ENCODE measurements around the gene SPACA7.

SPACA7 gene

DNA sequence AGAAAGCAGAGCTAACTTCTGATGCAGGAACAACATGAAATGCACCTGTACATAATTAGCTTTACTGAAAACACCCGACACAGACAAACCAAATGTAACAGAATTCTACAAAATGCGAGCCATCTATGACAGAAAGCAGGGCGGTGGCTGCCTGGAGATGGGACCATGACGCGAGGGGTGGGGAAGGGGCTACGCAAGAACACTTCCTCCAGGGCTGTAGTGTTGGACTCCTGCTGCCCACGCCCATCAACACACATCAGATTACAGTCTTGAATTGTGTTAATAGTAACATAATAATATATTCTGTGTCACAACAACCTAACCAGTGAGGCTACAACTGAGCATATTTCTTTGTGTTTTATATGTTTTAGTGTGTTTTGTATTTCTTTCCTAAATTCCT, 103.2 kb downstream of the SPACA7 start:
- Histone ChIP-seq H3K4me3 (replicated peaks; ENCODE audit: insufficient read depth, low read length) (no peak overlapping the region), H3K27me3 (ENCODE audit: insufficient read depth, poor library complexity, severe bottlenecking) (no peaks in the 10 kb centered on the region), H3K27ac (replicated peaks) (no peak overlapping the region)
- TF ChIP-seq, protein P1, sequence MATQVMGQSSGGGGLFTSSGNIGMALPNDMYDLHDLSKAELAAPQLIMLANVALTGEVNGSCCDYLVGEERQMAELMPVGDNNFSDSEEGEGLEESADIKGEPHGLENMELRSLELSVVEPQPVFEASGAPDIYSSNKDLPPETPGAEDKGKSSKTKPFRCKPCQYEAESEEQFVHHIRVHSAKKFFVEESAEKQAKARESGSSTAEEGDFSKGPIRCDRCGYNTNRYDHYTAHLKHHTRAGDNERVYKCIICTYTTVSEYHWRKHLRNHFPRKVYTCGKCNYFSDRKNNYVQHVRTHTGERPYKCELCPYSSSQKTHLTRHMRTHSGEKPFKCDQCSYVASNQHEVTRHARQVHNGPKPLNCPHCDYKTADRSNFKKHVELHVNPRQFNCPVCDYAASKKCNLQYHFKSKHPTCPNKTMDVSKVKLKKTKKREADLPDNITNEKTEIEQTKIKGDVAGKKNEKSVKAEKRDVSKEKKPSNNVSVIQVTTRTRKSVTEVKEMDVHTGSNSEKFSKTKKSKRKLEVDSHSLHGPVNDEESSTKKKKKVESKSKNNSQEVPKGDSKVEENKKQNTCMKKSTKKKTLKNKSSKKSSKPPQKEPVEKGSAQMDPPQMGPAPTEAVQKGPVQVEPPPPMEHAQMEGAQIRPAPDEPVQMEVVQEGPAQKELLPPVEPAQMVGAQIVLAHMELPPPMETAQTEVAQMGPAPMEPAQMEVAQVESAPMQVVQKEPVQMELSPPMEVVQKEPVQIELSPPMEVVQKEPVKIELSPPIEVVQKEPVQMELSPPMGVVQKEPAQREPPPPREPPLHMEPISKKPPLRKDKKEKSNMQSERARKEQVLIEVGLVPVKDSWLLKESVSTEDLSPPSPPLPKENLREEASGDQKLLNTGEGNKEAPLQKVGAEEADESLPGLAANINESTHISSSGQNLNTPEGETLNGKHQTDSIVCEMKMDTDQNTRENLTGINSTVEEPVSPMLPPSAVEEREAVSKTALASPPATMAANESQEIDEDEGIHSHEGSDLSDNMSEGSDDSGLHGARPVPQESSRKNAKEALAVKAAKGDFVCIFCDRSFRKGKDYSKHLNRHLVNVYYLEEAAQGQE (IDR thresholded peaks at IDR 0.05; ENCODE audit: insufficient replicate concordance, low read depth), result no peak
- no peak for TF ChIP-seq SPI1 (IDR thresholded peaks at IDR 0.05; ENCODE audit: borderline replicate concordance, low read depth)
- no peak for TF ChIP-seq GABPA (IDR thresholded peaks at IDR 0.05; ENCODE audit: low read depth)
- TF ChIP-seq POLR2AphosphoS5 (IDR thresholded peaks at IDR 0.05; ENCODE audit: low read depth), result no peak
- TF ChIP-seq, protein P2, sequence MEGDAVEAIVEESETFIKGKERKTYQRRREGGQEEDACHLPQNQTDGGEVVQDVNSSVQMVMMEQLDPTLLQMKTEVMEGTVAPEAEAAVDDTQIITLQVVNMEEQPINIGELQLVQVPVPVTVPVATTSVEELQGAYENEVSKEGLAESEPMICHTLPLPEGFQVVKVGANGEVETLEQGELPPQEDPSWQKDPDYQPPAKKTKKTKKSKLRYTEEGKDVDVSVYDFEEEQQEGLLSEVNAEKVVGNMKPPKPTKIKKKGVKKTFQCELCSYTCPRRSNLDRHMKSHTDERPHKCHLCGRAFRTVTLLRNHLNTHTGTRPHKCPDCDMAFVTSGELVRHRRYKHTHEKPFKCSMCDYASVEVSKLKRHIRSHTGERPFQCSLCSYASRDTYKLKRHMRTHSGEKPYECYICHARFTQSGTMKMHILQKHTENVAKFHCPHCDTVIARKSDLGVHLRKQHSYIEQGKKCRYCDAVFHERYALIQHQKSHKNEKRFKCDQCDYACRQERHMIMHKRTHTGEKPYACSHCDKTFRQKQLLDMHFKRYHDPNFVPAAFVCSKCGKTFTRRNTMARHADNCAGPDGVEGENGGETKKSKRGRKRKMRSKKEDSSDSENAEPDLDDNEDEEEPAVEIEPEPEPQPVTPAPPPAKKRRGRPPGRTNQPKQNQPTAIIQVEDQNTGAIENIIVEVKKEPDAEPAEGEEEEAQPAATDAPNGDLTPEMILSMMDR (IDR thresholded peaks at IDR 0.05; ENCODE audit: insufficient read depth, low read length), result no peak
- DNase-seq (ENCODE audit: low read depth in 1 of 2, low spot score in 1 of 2), result no peak

DNA sequence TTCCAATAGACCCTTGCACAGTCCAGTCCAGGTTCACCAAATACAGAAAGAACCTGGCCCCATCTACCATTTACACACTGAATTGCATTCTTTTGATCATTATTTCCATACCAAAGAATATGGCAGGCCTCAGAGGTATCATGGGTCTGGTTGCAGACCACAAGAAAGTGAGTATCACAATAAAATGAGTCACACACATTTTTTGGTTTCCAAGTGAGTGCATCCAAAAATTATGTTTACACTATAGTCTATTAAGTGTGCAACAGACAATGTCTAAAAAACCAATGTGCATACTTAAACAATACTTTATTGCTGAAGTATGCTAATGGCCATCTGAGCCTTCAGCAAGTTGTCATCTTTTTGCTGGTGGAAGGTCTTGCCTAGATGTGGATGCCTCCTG, 105.3 kb downstream of the SPACA7 start:
- no peak overlapping the region for H3K4me3 ChIP-seq (replicated peaks; ENCODE audit: insufficient read depth, low read length)
- no peak for DNase-seq (ENCODE audit: low read depth in 1 of 2, low spot score in 1 of 2)
- no peaks in the 10 kb centered on the region for H3K27me3 ChIP-seq (ENCODE audit: insufficient read depth, poor library complexity, severe bottlenecking)
- TF ChIP-seq GABPA (IDR thresholded peaks at IDR 0.05; ENCODE audit: low read depth), result no peak
- no peak for TF ChIP-seq POLR2AphosphoS5 (IDR thresholded peaks at IDR 0.05; ENCODE audit: low read depth)
- no peak overlapping the region for H3K27ac ChIP-seq (replicated peaks)

DNA sequence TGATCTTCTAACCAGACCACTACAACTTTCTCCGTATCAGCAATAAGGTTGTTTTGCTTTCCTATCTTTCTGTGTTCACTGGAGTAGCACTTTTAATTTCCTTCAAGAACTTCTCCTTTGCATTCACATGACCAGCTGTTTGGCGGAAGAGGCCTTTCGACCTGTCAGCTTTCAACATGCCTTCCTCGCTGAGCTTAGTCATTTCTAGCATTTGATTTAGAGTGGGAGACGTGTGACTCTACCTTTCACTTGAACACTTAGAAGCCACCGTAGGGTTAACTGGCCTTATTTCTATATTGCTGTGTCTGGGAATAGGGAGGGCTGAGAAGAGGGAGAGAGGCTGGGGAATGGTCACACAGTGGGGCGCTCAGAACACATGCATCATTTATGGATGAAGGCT, 107.1 kb downstream of the SPACA7 start:
- H3K27me3 ChIP-seq (ENCODE audit: insufficient read depth, poor library complexity, severe bottlenecking), result no peaks in the 10 kb centered on the region
- no peak for DNase-seq (ENCODE audit: low read depth in 1 of 2, low spot score in 1 of 2)
- TF ChIP-seq GABPA (IDR thresholded peaks at IDR 0.05; ENCODE audit: low read depth) (no peak), SPI1 (IDR thresholded peaks at IDR 0.05; ENCODE audit: borderline replicate concordance, low read depth) (no peak), POLR2AphosphoS5 (IDR thresholded peaks at IDR 0.05; ENCODE audit: low read depth) (no peak)
- TF ChIP-seq, protein P2 (IDR thresholded peaks at IDR 0.05; ENCODE audit: insufficient read depth, low read length), result no peak
- TF ChIP-seq, protein P1 (IDR thresholded peaks at IDR 0.05; ENCODE audit: insufficient replicate concordance, low read depth), result no peak
- no peak overlapping the region for H3K4me3 ChIP-seq (replicated peaks; ENCODE audit: insufficient read depth, low read length)
- no peak overlapping the region for H3K27ac ChIP-seq (replicated peaks)

All from HL-60 (cell line).